IPS-18a (cell line): Measurements from ENCODE around the gene OMG.
"Not testable (repeated sequence)": the region's sequence is repeated elsewhere in the genome, so short reads cannot be mapped to it uniquely, and the experiment has no call there.

Experiments
- H3K27ac ChIP-seq: one replicate; pipeline ENCODE4 v1.5.1; 2013; ENCODE audit warnings: low read length
- H3K27me3 ChIP-seq: one replicate; pipeline ENCODE4 v1.6.1; 2013; ENCODE audit warnings: mild to moderate bottlenecking, low read length; ENCODE audit not compliant: control insufficient read depth, insufficient read depth
- H3K36me3 ChIP-seq: one replicate; pipeline ENCODE4 v1.6.1; 2013; ENCODE audit warnings: low read depth, low read length; ENCODE audit not compliant: control insufficient read depth
- H3K4me1 ChIP-seq: one replicate; pipeline ENCODE4 v1.6.1; 2013; ENCODE audit warnings: low read depth, low read length; ENCODE audit not compliant: control insufficient read depth
- H3K4me3 ChIP-seq: one replicate; pipeline ENCODE4 v1.5.1; 2013; ENCODE audit warnings: low read length
- H3K9ac ChIP-seq: one replicate; pipeline ENCODE4 v1.6.1; 2013; ENCODE audit warnings: mild to moderate bottlenecking, low read length, moderate library complexity
- H3K9me3 ChIP-seq: one replicate; pipeline ENCODE4 v1.6.1; 2013; ENCODE audit warnings: low read depth, low read length; ENCODE audit not compliant: control insufficient read depth

Gene OMG

GRCh38 chr17:31297090-31297489 lies at the start of gene OMG:
OMG (minus strand) TSS chr17:31297239; CDS start chr17:31296331, 908 bp downstream.
- no peaks in the 10 kb centered on the region for H3K36me3 ChIP-seq
- no peaks in the 10 kb centered on the region for H3K27me3 ChIP-seq
- H3K9ac ChIP-seq = no peak within 1 kb of the TSS
- H3K4me3 ChIP-seq = no peak within 1 kb of the TSS
- no peaks in the 10 kb centered on the region for H3K9me3 ChIP-seq
- no peak within 1 kb of the TSS for H3K27ac ChIP-seq
- no peaks in the 10 kb centered on the region for H3K4me1 ChIP-seq

- not testable (repeated sequence) for H3K36me3 ChIP-seq, H3K27ac ChIP-seq, H3K9me3 ChIP-seq, H3K27me3 ChIP-seq, H3K9ac ChIP-seq, H3K4me1 ChIP-seq, H3K4me3 ChIP-seq
Observed at GRCh38 chr17:31345191-31345747, 48.2 kb upstream of the OMG start.

- peaks cover 12% of the 10 kb centered on the region for H3K36me3 ChIP-seq
- no peaks in the 10 kb centered on the region for H3K27me3 ChIP-seq
- no peaks in the 10 kb centered on the region for H3K9me3 ChIP-seq
- no peak overlapping the region for H3K9ac ChIP-seq
- H3K27ac ChIP-seq = no peak overlapping the region
- H3K4me1 ChIP-seq = no peaks in the 10 kb centered on the region
- no peak overlapping the region for H3K4me3 ChIP-seq
Observed at GRCh38 chr17:31339906-31340661, 43.0 kb upstream of the OMG start.

GRCh38 chr17:31329221-31329620 lies 32.2 kb upstream of the OMG start:
- Histone ChIP-seq H3K9me3 (no peaks in the 10 kb centered on the region), H3K4me3 (no peak overlapping the region), H3K9ac (no peak overlapping the region), H3K36me3 (peaks cover 9% of the 10 kb centered on the region), H3K27me3 (no peaks in the 10 kb centered on the region), H3K4me1 (no peaks in the 10 kb centered on the region), H3K27ac (no peak overlapping the region)

GRCh38 chr17:31328160-31328535 lies 31.1 kb upstream of the OMG start:
- Histone ChIP-seq H3K4me3 (no peak overlapping the region), H3K36me3 (peaks cover 9% of the 10 kb centered on the region), H3K27me3 (no peaks in the 10 kb centered on the region), H3K27ac (no peak overlapping the region), H3K9ac (no peak overlapping the region), H3K9me3 (no peaks in the 10 kb centered on the region), H3K4me1 (no peaks in the 10 kb centered on the region)

GRCh38 chr17:31327534-31328159 lies 30.6 kb upstream of the OMG start:
- H3K36me3 ChIP-seq = peaks cover 9% of the 10 kb centered on the region
- no peak overlapping the region for H3K4me3 ChIP-seq
- no peak overlapping the region for H3K9ac ChIP-seq
- H3K9me3 ChIP-seq = no peaks in the 10 kb centered on the region
- H3K27ac ChIP-seq = no peak overlapping the region
- no peaks in the 10 kb centered on the region for H3K4me1 ChIP-seq
- no peaks in the 10 kb centered on the region for H3K27me3 ChIP-seq

GRCh38 chr17:31323551-31323950 lies 26.5 kb upstream of the OMG start:
- H3K27ac ChIP-seq = no peak overlapping the region
- H3K9ac ChIP-seq = no peak overlapping the region

GRCh38 chr17:31321966-31322365 lies 24.9 kb upstream of the OMG start:
- peaks cover 4% of the 10 kb centered on the region for H3K36me3 ChIP-seq
- no peaks in the 10 kb centered on the region for H3K27me3 ChIP-seq
- H3K4me1 ChIP-seq = no peaks in the 10 kb centered on the region
- H3K9me3 ChIP-seq = no peaks in the 10 kb centered on the region
- no peak overlapping the region for H3K27ac ChIP-seq
- no peak overlapping the region for H3K4me3 ChIP-seq
- no peak overlapping the region for H3K9ac ChIP-seq

More at GRCh38 chr17:31323551-31323950, 26.5 kb upstream of the OMG start:
- Histone ChIP-seq H3K9me3 (no peaks in the 10 kb centered on the region), H3K4me3 (no peak overlapping the region), H3K36me3 (peaks cover 9% of the 10 kb centered on the region), H3K27me3 (no peaks in the 10 kb centered on the region), H3K4me1 (no peaks in the 10 kb centered on the region)

GRCh38 chr17:31321481-31321880 lies 24.4 kb upstream of the OMG start, which contains the start of gene EVI2A:
EVI2A (minus strand) TSS chr17:31321622; CDS start chr17:31319013, 2,609 bp downstream.
- Histone ChIP-seq H3K27ac (no peak within 1 kb of the TSS), H3K27me3 (no peaks in the 10 kb centered on the region), H3K9ac (no peak within 1 kb of the TSS), H3K9me3 (no peaks in the 10 kb centered on the region), H3K36me3 (peaks cover 4% of the 10 kb centered on the region), H3K4me1 (no peaks in the 10 kb centered on the region), H3K4me3 (no peak within 1 kb of the TSS)

GRCh38 chr17:31320791-31321190 lies 23.8 kb upstream of the OMG start:
- no peaks in the 10 kb centered on the region for H3K4me1 ChIP-seq
- H3K4me3 ChIP-seq = no peak overlapping the region
- H3K36me3 ChIP-seq = peaks cover under 1% of the 10 kb centered on the region
- no peak overlapping the region for H3K27ac ChIP-seq
- H3K9me3 ChIP-seq = no peaks in the 10 kb centered on the region
- no peak overlapping the region for H3K9ac ChIP-seq
- H3K27me3 ChIP-seq = no peaks in the 10 kb centered on the region

- no peaks in the 10 kb centered on the region for H3K9me3 ChIP-seq
- H3K9ac ChIP-seq = no peak overlapping the region
- no peaks in the 10 kb centered on the region for H3K36me3 ChIP-seq
- H3K4me1 ChIP-seq = no peaks in the 10 kb centered on the region
- H3K27me3 ChIP-seq = no peaks in the 10 kb centered on the region
- H3K27ac ChIP-seq = no peak overlapping the region
- no peak overlapping the region for H3K4me3 ChIP-seq
Observed at GRCh38 chr17:31320241-31320640, 23.2 kb upstream of the OMG start.
